MM.1S (cell line): Measurements from ENCODE around the gene ADAM8.

ENCODE experiments used
- DNase-seq: peaks from one replicate; pipeline ENCODE4 v3.0.0-alpha.2; 2015
- H2AFZ ChIP-seq: fragments of 300-600 bp; sonication (generic); 2 replicates; pipeline ENCODE4 v1.6.0; 2016; ENCODE audit warnings: antibody characterized with exemption, low read length
- H3F3A ChIP-seq: fragments of 300-600 bp; sonication (generic); 2 replicates; pipeline ENCODE4 v1.6.1; 2016; ENCODE audit warnings: mild to moderate bottlenecking, antibody characterized with exemption, low read length, moderate library complexity, mixed read lengths; ENCODE audit not compliant: insufficient read depth
- H3K27ac ChIP-seq: fragments of 300-600 bp; sonication (generic); 2 replicates; pipeline ENCODE4 v1.5.1; 2016; ENCODE audit warnings: mild to moderate bottlenecking, low read length
- H3K27me3 ChIP-seq: fragments of 300-600 bp; sonication (generic); replicated peaks from 2 replicates; pipeline ENCODE4 v1.6.0; 2016; ENCODE audit warnings: low read length; ENCODE audit not compliant: insufficient read depth
- H3K36me3 ChIP-seq: fragments of 300-600 bp; sonication (generic); replicated peaks from 2 replicates; pipeline ENCODE4 v1.6.1; 2016; ENCODE audit warnings: mild to moderate bottlenecking, low read length, mixed read lengths; ENCODE audit not compliant: insufficient read depth
- H3K4me1 ChIP-seq: fragments of 300-600 bp; sonication (generic); 2 replicates; pipeline ENCODE4 v1.6.1; 2016; ENCODE audit warnings: low read length, mixed read lengths
- H3K4me2 ChIP-seq: fragments of 300-600 bp; sonication (generic); 2 replicates; pipeline ENCODE4 v1.6.0; 2016; ENCODE audit warnings: low read depth, low read length
- H3K4me3 ChIP-seq: fragments of 300-600 bp; sonication (generic); 2 replicates; pipeline ENCODE4 v1.5.1; 2016; ENCODE audit warnings: low read length, mixed read lengths
- H3K79me2 ChIP-seq: fragments of 300-600 bp; sonication (generic); 2 replicates; pipeline ENCODE4 v1.6.1; 2016; ENCODE audit warnings: mixed run types, low read length, mixed read lengths
- H3K9ac ChIP-seq: fragments of 300-600 bp; sonication (generic); 2 replicates; pipeline ENCODE4 v1.6.1; 2016; ENCODE audit warnings: low read length, mixed read lengths
- H3K9me2 ChIP-seq: fragments of 300-600 bp; sonication (generic); replicated peaks from 2 replicates; pipeline ENCODE4 v1.6.1; 2016; ENCODE audit warnings: mild to moderate bottlenecking, low read length, mixed read lengths; ENCODE audit not compliant: insufficient read depth
- H3K9me3 ChIP-seq: fragments of 300-600 bp; sonication (generic); replicated peaks from 2 replicates; pipeline ENCODE4 v1.6.1; 2016; ENCODE audit warnings: mild to moderate bottlenecking, low read length, mixed read lengths; ENCODE audit not compliant: insufficient read depth
- H4K20me1 ChIP-seq: fragments of 300-600 bp; sonication (generic); 2 replicates; pipeline ENCODE4 v1.6.1; 2016; ENCODE audit warnings: mild to moderate bottlenecking, low read length, moderate library complexity, mixed read lengths; ENCODE audit not compliant: insufficient read depth
- CTCF ChIP-seq: fragments of 300-600 bp; sonication (generic); IDR thresholded peaks from 2 replicates; pipeline ENCODE4 v1.5.1; 2016; ENCODE audit warnings: antibody characterized with exemption, low read length, mixed read lengths
- EZH2 ChIP-seq: fragments of 300-600 bp; sonication (generic); optimal IDR thresholded peaks from 2 replicates; pipeline ENCODE3; 2017; ENCODE audit warnings: low read depth, mild to moderate bottlenecking, antibody characterized with exemption, low read length, mixed read lengths
- EZH2phosphoT487 ChIP-seq: fragments of 300-600 bp; sonication (generic); IDR thresholded peaks from 2 replicates; pipeline ENCODE4 v1.6.1; 2018; ENCODE audit warnings: antibody characterized with exemption, low read length

Gene ADAM8

GRCh38 chr10:133292919-133293809 is 16.5 kb upstream of the ADAM8 start:
- Histone ChIP-seq H3K27me3 (no peaks in the 10 kb centered on the region), H3K9me2 (no peaks in the 10 kb centered on the region), H3F3A (no peaks in the 10 kb centered on the region), H3K4me1 (no peaks in the 10 kb centered on the region), H3K4me2 (no peak overlapping the region), H3K27ac (no peak overlapping the region), H4K20me1 (no peaks in the 10 kb centered on the region), H3K9ac (no peak overlapping the region), H3K79me2 (no peaks in the 10 kb centered on the region), H3K4me3 (no peak overlapping the region), H3K9me3 (no peaks in the 10 kb centered on the region), H2AFZ (no peak overlapping the region), H3K36me3 (no peaks in the 10 kb centered on the region)
- DNase-seq, result no peak
- TF ChIP-seq EZH2 (no peak), EZH2phosphoT487 (no peak), CTCF (no peak)

DNA sequence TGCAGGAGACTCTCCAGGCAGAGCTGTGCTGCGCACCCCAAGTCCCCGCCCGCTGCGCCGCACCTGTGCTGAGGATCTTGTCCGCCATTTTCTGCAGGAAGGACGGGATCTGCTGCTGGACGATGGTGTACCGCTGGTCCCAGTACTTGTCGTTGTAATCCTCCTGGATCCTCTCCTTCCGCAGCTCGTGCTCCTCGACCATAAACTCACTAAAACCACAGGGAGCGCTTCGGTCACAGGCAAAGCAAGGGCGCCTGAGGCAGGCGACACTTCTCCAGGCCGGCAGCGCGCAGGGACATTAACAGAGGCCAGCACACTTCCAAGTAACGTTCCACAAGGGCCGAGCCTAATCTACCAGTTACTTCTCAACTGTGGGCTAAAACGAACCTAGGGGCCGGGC is 13.1 kb upstream of the ADAM8 start:
- Histone ChIP-seq H3K9me2 (no peaks in the 10 kb centered on the region), H4K20me1 (no peaks in the 10 kb centered on the region), H3K79me2 (no peaks in the 10 kb centered on the region), H3F3A (no peaks in the 10 kb centered on the region), H3K9me3 (no peaks in the 10 kb centered on the region), H2AFZ (no peak overlapping the region), H3K27me3 (no peaks in the 10 kb centered on the region), H3K27ac (no peak overlapping the region), H3K4me2 (no peak overlapping the region), H3K9ac (no peak overlapping the region), H3K4me1 (no peaks in the 10 kb centered on the region), H3K4me3 (no peak overlapping the region), H3K36me3 (peaks cover 2% of the 10 kb centered on the region; the same call in 1 of the 2 replicates)
- no peak for DNase-seq
- TF ChIP-seq EZH2phosphoT487 (no peak), CTCF (no peak)

DNA sequence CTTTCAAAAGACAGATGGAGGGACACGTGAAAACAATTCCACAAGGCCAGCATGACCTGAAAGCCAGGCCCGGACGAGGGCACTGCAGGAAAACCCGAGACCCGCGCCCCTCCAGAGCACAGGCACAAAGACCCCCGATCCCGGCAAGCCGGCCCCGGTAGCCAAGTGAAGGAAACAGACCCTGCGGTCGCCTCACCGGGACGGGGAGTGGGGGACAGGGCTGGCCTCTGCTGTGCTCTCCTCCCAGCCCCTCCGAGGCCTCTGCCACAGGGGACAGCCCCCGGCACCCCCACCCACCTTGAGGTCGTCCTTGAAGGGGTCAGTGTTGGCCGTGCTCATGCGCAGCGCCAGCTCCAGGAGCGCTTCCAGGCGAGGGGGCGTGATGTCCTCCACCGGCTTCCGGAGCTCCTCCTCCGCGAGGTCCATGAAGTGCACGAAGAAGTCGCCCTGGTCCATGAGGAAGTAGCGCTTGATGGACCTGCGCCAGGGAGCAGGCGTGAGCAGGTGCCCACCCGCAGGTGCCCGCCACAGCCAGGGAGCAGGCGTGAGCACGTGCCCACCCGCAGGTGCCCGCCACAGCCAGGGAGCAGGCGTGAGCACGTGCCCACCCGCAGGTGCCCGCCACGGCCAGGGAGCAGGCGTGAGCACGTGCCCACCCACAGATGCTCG is 11.3 kb upstream of the ADAM8 start:
- H2AFZ ChIP-seq, result no peak overlapping the region
- no peaks in the 10 kb centered on the region for H3F3A ChIP-seq
- H3K36me3 ChIP-seq, result peaks cover 6% of the 10 kb centered on the region; the same call in 1 of the 2 replicates
- no peaks in the 10 kb centered on the region for H4K20me1 ChIP-seq
- no peak for TF ChIP-seq EZH2
- no peak for TF ChIP-seq EZH2phosphoT487
- no peak for TF ChIP-seq CTCF
- no peak overlapping the region for H3K4me3 ChIP-seq
- no peaks in the 10 kb centered on the region for H3K9me2 ChIP-seq
- no peaks in the 10 kb centered on the region for H3K4me1 ChIP-seq
- no peak overlapping the region for H3K4me2 ChIP-seq
- no peak for DNase-seq
- H3K9ac ChIP-seq, result no peak overlapping the region
- H3K9me3 ChIP-seq, result no peaks in the 10 kb centered on the region
- no peak overlapping the region for H3K27ac ChIP-seq
- H3K27me3 ChIP-seq, result no peaks in the 10 kb centered on the region
- H3K79me2 ChIP-seq, result no peaks in the 10 kb centered on the region
